ENCODE data around the gene CRYGD. TPM values are rescaled to one million over a fixed set of nuclear protein-coding genes. Genes with fewer than 3 reads are reported as not detected.
A peak's percentile ranks its signal among the peaks of the same experiment; 100 is the strongest.
"Not testable (repeated sequence)": the region's sequence is repeated elsewhere in the genome, so short reads cannot be mapped to it uniquely, and the experiment has no call there.

The CRYGD gene
- total RNA-seq, 1 donor from 2014 or later, result not detected

GRCh38 chr2:208142240-208142924 lies 18.1 kb upstream of the CRYGD start:
- no peak overlapping the region for H3K27ac Mint-ChIP-seq
- no peak overlapping the region for H3K4me2 ChIP-seq
- peak overlapping the region; percentile 19 for H2AFZ ChIP-seq (replicated peaks)

GRCh38 chr2:208139447-208139846 lies 15.1 kb upstream of the CRYGD start:
- H3K27ac Mint-ChIP-seq, result no peak overlapping the region
- Histone ChIP-seq H2AFZ (replicated peaks) (no peak overlapping the region), H3K27me3 (no peaks in the 10 kb centered on the region), H3K9me3 (ENCODE audit: low read depth) (no peaks in the 10 kb centered on the region), H4K20me1 (ENCODE audit: low read depth) (no peaks in the 10 kb centered on the region), H3K9ac (no peak overlapping the region), H3K36me3 (no peaks in the 10 kb centered on the region), H3K79me2 (ENCODE audit: low read depth) (no peaks in the 10 kb centered on the region), H3K4me2 (no peak overlapping the region), H3K4me3 (no peak overlapping the region), H3K4me1 (peaks cover 14% of the 10 kb centered on the region), H3F3A (ENCODE audit: low read depth) (peaks cover 4% of the 10 kb centered on the region), H3K27ac (no peak overlapping the region)
- no peaks in the 10 kb centered on the region for H3K36me3 Mint-ChIP-seq
- H3K9me3 Mint-ChIP-seq, result peaks cover 2% of the 10 kb centered on the region
- no peak for DNase-seq (ENCODE audit: low spot score)
- H3K4me1 Mint-ChIP-seq, result no peaks in the 10 kb centered on the region
- H3K27me3 Mint-ChIP-seq (ENCODE audit: insufficient read depth, low read depth), result peaks cover 7% of the 10 kb centered on the region
- H3K4me3 Mint-ChIP-seq, result no peak overlapping the region
- TF ChIP-seq EZH2 (IDR thresholded peaks at IDR 0.05) (no peak), CTCF (IDR thresholded peaks at IDR 0.05) (no peak), EZH2phosphoT487 (IDR thresholded peaks at IDR 0.05) (no peak)

More at GRCh38 chr2:208142240-208142924, 18.1 kb upstream of the CRYGD start:
- no peak for TF ChIP-seq EZH2 (IDR thresholded peaks at IDR 0.05)
- TF ChIP-seq EZH2phosphoT487 (IDR thresholded peaks at IDR 0.05), result no peak
- TF ChIP-seq CTCF (IDR thresholded peaks at IDR 0.05), result no peak
- peaks cover 2% of the 10 kb centered on the region for H3K36me3 Mint-ChIP-seq
- peaks cover 10% of the 10 kb centered on the region for H3K4me1 Mint-ChIP-seq
- Histone ChIP-seq H3K9ac (no peak overlapping the region), H3K36me3 (no peaks in the 10 kb centered on the region), H3K4me1 (peaks cover 11% of the 10 kb centered on the region), H4K20me1 (ENCODE audit: low read depth) (no peaks in the 10 kb centered on the region), H3K79me2 (ENCODE audit: low read depth) (no peaks in the 10 kb centered on the region), H3K9me3 (ENCODE audit: low read depth) (no peaks in the 10 kb centered on the region), H3K27ac (no peak overlapping the region), H3K27me3 (no peaks in the 10 kb centered on the region), H3K4me3 (no peak overlapping the region), H3F3A (ENCODE audit: low read depth) (peaks cover 12% of the 10 kb centered on the region)
- H3K9me3 Mint-ChIP-seq, result peaks cover 2% of the 10 kb centered on the region
- no peak for DNase-seq (ENCODE audit: low spot score)
- no peak overlapping the region for H3K4me3 Mint-ChIP-seq
- H3K27me3 Mint-ChIP-seq (ENCODE audit: insufficient read depth, low read depth), result peaks cover 6% of the 10 kb centered on the region

DNA sequence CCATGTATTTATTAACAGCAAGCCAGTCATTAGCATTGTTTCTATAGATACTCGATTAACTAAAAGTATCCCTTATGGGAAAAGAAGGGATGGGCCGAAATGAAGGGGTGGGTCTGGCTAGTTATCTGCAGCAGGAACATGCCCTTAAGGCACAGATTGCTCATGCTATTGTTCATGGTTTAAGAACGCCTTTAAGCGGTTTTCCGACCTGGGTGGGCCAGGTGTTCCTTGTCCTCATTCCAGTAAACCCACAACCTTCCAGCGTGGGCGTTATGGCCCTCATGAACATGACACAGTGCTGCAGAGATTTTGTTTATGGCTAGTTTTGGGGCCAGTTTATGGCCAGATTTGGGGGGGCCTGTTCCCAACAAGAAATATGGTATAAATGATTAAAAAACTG lies 14.0 kb upstream of the CRYGD start:
- H3K4me2 ChIP-seq; H3K27ac Mint-ChIP-seq; H3K27ac ChIP-seq; H3K9ac ChIP-seq; H3K4me1 Mint-ChIP-seq; H4K20me1 ChIP-seq (ENCODE audit: low read depth); H3K27me3 Mint-ChIP-seq (ENCODE audit: insufficient read depth, low read depth); H3K9me3 ChIP-seq (ENCODE audit: low read depth); H3K4me3 ChIP-seq; DNase-seq (ENCODE audit: low spot score); H3K79me2 ChIP-seq (ENCODE audit: low read depth); H3K36me3 ChIP-seq; H3K9me3 Mint-ChIP-seq; H3K27me3 ChIP-seq; H2AFZ ChIP-seq (replicated peaks); H3K4me3 Mint-ChIP-seq; H3F3A ChIP-seq (ENCODE audit: low read depth); H3K36me3 Mint-ChIP-seq: not testable (repeated sequence)
- H3K4me1 ChIP-seq, result peaks cover 14% of the 10 kb centered on the region

GRCh38 chr2:208136716-208137094 lies 12.4 kb upstream of the CRYGD start:
- H3K79me2 ChIP-seq (ENCODE audit: low read depth), result no peaks in the 10 kb centered on the region
- H3K27me3 ChIP-seq, result no peaks in the 10 kb centered on the region
- H3K27ac ChIP-seq, result no peak overlapping the region
- TF ChIP-seq EZH2phosphoT487 (IDR thresholded peaks at IDR 0.05) (no peak), EZH2 (IDR thresholded peaks at IDR 0.05) (no peak), CTCF (IDR thresholded peaks at IDR 0.05) (no peak)
- no peaks in the 10 kb centered on the region for H3K9me3 ChIP-seq (ENCODE audit: low read depth)
- H3K36me3 ChIP-seq, result no peaks in the 10 kb centered on the region
- no peak overlapping the region for H3K4me2 ChIP-seq
- H3F3A ChIP-seq (ENCODE audit: low read depth), result no peaks in the 10 kb centered on the region
- Mint-ChIP-seq H3K4me1 (no peaks in the 10 kb centered on the region), H3K4me3 (no peak overlapping the region), H3K9me3 (peaks cover 2% of the 10 kb centered on the region), H3K27ac (no peak overlapping the region), H3K36me3 (no peaks in the 10 kb centered on the region), H3K27me3 (ENCODE audit: insufficient read depth, low read depth) (peaks cover 3% of the 10 kb centered on the region)
- H2AFZ ChIP-seq (replicated peaks), result no peak overlapping the region
- H3K4me1 ChIP-seq, result peaks cover 9% of the 10 kb centered on the region
- no peak for DNase-seq (ENCODE audit: low spot score)
- no peak overlapping the region for H3K4me3 ChIP-seq
- no peak overlapping the region for H3K9ac ChIP-seq
- H4K20me1 ChIP-seq (ENCODE audit: low read depth), result no peaks in the 10 kb centered on the region

Data from neural progenitor cell (in vitro differentiated cells).